Gastroesophageal sphincter (tissue), 3 donors: Measurements from ENCODE around the gene SCO2.

Source experiments
- CTCF ChIP-seq, 4 experiments: fragments of 200-600 bp in 2 of 4; fragments of 450-650 bp in 2 of 4; sonication (generic) in 1 of 4; IDR thresholded peaks; one replicate each; pipeline ENCODE4 v1.5.1; 2017 to 2019; ENCODE audit warnings: antibody characterized with exemption in 4 of 4, mild to moderate bottlenecking in 2 of 4, moderate library complexity in 2 of 4
- EP300 ChIP-seq: sonication (generic); formaldehyde crosslinking; IDR thresholded peaks from one replicate; pipeline ENCODE4 v1.6.1; 2017; ENCODE audit warnings: antibody characterized with exemption, mild to moderate bottlenecking
- POLR2AphosphoS5 ChIP-seq: sonication (generic); formaldehyde crosslinking; IDR thresholded peaks from one replicate; pipeline ENCODE4 v1.6.1; 2017; ENCODE audit warnings: antibody characterized with exemption

GRCh38 chr22:50474710-50475651, 50.4 kb downstream of the SCO2 start, which contains the start of gene SBF1:
- TF ChIP-seq CTCF (IDR thresholded peaks at IDR 0.05): no peak
- no peak for TF ChIP-seq POLR2AphosphoS5
- no peak for TF ChIP-seq EP300
